GM19099 (cell line): ENCODE measurements around the gene PAX2.

Source experiments
- POLR2A ChIP-seq: IDR thresholded peaks from 3 replicates; pipeline ENCODE4 v1.6.1; 2011; ENCODE audit warnings: low read depth; ENCODE audit not compliant: insufficient read length; ENCODE audit errors: extremely low read depth

PAX2 gene

GRCh38 chr10:100803908-100804307, 58.5 kb downstream of the PAX2 start:
- no peak for TF ChIP-seq POLR2A

- no peak for TF ChIP-seq POLR2A
These were observed 60.4 kb downstream of the PAX2 start for GRCh38 chr10:100805543-100806355.

GRCh38 chr10:100806356-100806645, 60.9 kb downstream of the PAX2 start:
- no peak for TF ChIP-seq POLR2A

- no peak for TF ChIP-seq POLR2A
These were observed 62.0 kb downstream of the PAX2 start for GRCh38 chr10:100807241-100807951.

- no peak for TF ChIP-seq POLR2A
These were observed 63.5 kb downstream of the PAX2 start for GRCh38 chr10:100808876-100809275.

GRCh38 chr10:100810091-100810834, 64.9 kb downstream of the PAX2 start:
- TF ChIP-seq POLR2A, result no peak

- TF ChIP-seq POLR2A, result no peak
These were observed 65.4 kb downstream of the PAX2 start for GRCh38 chr10:100810835-100811116.

- TF ChIP-seq POLR2A, result no peak
These were observed 65.9 kb downstream of the PAX2 start for GRCh38 chr10:100811261-100811660.

GRCh38 chr10:100811752-100812750, 66.7 kb downstream of the PAX2 start:
- TF ChIP-seq POLR2A, result no peak

- no peak for TF ChIP-seq POLR2A
These were observed 67.6 kb downstream of the PAX2 start for GRCh38 chr10:100812978-100813377.

- TF ChIP-seq POLR2A, result no peak
These were observed 69.5 kb downstream of the PAX2 start for GRCh38 chr10:100814751-100815474.

- no peak for TF ChIP-seq POLR2A
These were observed 71.3 kb downstream of the PAX2 start for GRCh38 chr10:100816671-100817070.

GRCh38 chr10:100817268-100817839, 72.0 kb downstream of the PAX2 start:
- TF ChIP-seq POLR2A, result no peak

- TF ChIP-seq POLR2A, result no peak
These were observed 74.0 kb downstream of the PAX2 start for GRCh38 chr10:100819424-100819823.
